ENCODE measurements around the gene TAOK3.

The TAOK3 gene

GRCh38 chr12:118145113-118145797 lies 227.5 kb downstream of the TAOK3 start:
- H3K4me3 ChIP-seq (ENCODE audit: low read length, poor library complexity, severe bottlenecking) = no peak overlapping the region
- H3K9ac ChIP-seq (ENCODE audit: low read depth, low read length, poor library complexity, severe bottlenecking) = no peak overlapping the region
- H3K4me1 ChIP-seq (ENCODE audit: insufficient read depth, low read length, poor library complexity, severe bottlenecking) = no peaks in the 10 kb centered on the region
- no peaks in the 10 kb centered on the region for H3K79me2 ChIP-seq (ENCODE audit: insufficient read depth, low read length)
- H4K20me1 ChIP-seq (ENCODE audit: insufficient read depth, low read length, poor library complexity, severe bottlenecking) = no peaks in the 10 kb centered on the region
- TF ChIP-seq CTCF (conservative IDR thresholded peaks at IDR 0.05; ENCODE audit: low read length) = no peak
- no peak for TF ChIP-seq EZH2phosphoT487 (IDR thresholded peaks at IDR 0.05; ENCODE audit: borderline replicate concordance)
- H3K27me3 ChIP-seq (ENCODE audit: insufficient read depth, low read length, poor library complexity, severe bottlenecking) = no peaks in the 10 kb centered on the region
- peaks cover 28% of the 10 kb centered on the region; the same call in 1 of the 2 replicates for H3K36me3 ChIP-seq (ENCODE audit: insufficient read depth, low read length)
- no peaks in the 10 kb centered on the region for H3K9me3 ChIP-seq (ENCODE audit: insufficient read depth, low read depth, low read length)
- H3F3A ChIP-seq (ENCODE audit: low read depth) = no peaks in the 10 kb centered on the region
- no peak overlapping the region for H3K4me2 ChIP-seq (ENCODE audit: low read depth, low read length, poor library complexity, severe bottlenecking)
- no peaks in the 10 kb centered on the region for H3K9me2 ChIP-seq (replicated peaks; ENCODE audit: low read depth, low read length)
- H2AFZ ChIP-seq (ENCODE audit: low read length) = no peak overlapping the region

- Histone ChIP-seq H3K9me2 (replicated peaks; ENCODE audit: low read depth, low read length) (no peaks in the 10 kb centered on the region), H3K4me1 (ENCODE audit: insufficient read depth, low read length, poor library complexity, severe bottlenecking) (no peaks in the 10 kb centered on the region), H3K36me3 (ENCODE audit: insufficient read depth, low read length) (peaks cover 23% of the 10 kb centered on the region; the same call in 1 of the 2 replicates), H3K27me3 (ENCODE audit: insufficient read depth, low read length, poor library complexity, severe bottlenecking) (no peaks in the 10 kb centered on the region), H3K4me3 (ENCODE audit: low read length, poor library complexity, severe bottlenecking) (no peak overlapping the region), H3K9ac (ENCODE audit: low read depth, low read length, poor library complexity, severe bottlenecking) (no peak overlapping the region), H3K79me2 (ENCODE audit: insufficient read depth, low read length) (no peaks in the 10 kb centered on the region), H3K9me3 (ENCODE audit: insufficient read depth, low read depth, low read length) (no peaks in the 10 kb centered on the region), H3K4me2 (ENCODE audit: low read depth, low read length, poor library complexity, severe bottlenecking) (no peak overlapping the region), H2AFZ (ENCODE audit: low read length) (no peak overlapping the region), H4K20me1 (ENCODE audit: insufficient read depth, low read length, poor library complexity, severe bottlenecking) (no peaks in the 10 kb centered on the region), H3F3A (ENCODE audit: low read depth) (no peaks in the 10 kb centered on the region)
- TF ChIP-seq CTCF (conservative IDR thresholded peaks at IDR 0.05; ENCODE audit: low read length) (no peak), EZH2phosphoT487 (IDR thresholded peaks at IDR 0.05; ENCODE audit: borderline replicate concordance) (no peak)
Observed at GRCh38 chr12:118144499-118144898, 228.2 kb downstream of the TAOK3 start.

GRCh38 chr12:118140825-118141224 lies 231.9 kb downstream of the TAOK3 start:
- H3K36me3 ChIP-seq (ENCODE audit: insufficient read depth, low read length) = peaks cover 17% of the 10 kb centered on the region; the same call in 1 of the 2 replicates
- TF ChIP-seq EZH2phosphoT487 (IDR thresholded peaks at IDR 0.05; ENCODE audit: borderline replicate concordance) (no peak), CTCF (conservative IDR thresholded peaks at IDR 0.05; ENCODE audit: low read length) (no peak)

More at GRCh38 chr12:118140825-118141224, 231.9 kb downstream of the TAOK3 start:
- no peak overlapping the region for H3K9ac ChIP-seq (ENCODE audit: low read depth, low read length, poor library complexity, severe bottlenecking)
- no peaks in the 10 kb centered on the region for H3K9me3 ChIP-seq (ENCODE audit: insufficient read depth, low read depth, low read length)
- no peak overlapping the region for H3K4me3 ChIP-seq (ENCODE audit: low read length, poor library complexity, severe bottlenecking)
- peaks cover 12% of the 10 kb centered on the region for H3K4me1 ChIP-seq (ENCODE audit: insufficient read depth, low read length, poor library complexity, severe bottlenecking)
- no peaks in the 10 kb centered on the region for H3F3A ChIP-seq (ENCODE audit: low read depth)
- peaks cover 15% of the 10 kb centered on the region for H3K79me2 ChIP-seq (ENCODE audit: insufficient read depth, low read length)
- H3K9me2 ChIP-seq (replicated peaks; ENCODE audit: low read depth, low read length) = no peaks in the 10 kb centered on the region
- H2AFZ ChIP-seq (ENCODE audit: low read length) = no peak overlapping the region
- H3K4me2 ChIP-seq (ENCODE audit: low read depth, low read length, poor library complexity, severe bottlenecking) = no peak overlapping the region
- no peaks in the 10 kb centered on the region for H3K27me3 ChIP-seq (ENCODE audit: insufficient read depth, low read length, poor library complexity, severe bottlenecking)
- no peaks in the 10 kb centered on the region for H4K20me1 ChIP-seq (ENCODE audit: insufficient read depth, low read length, poor library complexity, severe bottlenecking)

All from Loucy (cell line).